Activated T-helper 1 cell treated with anti-CD3 and anti-CD28 coated beads, Interleukin-12 subunit alpha, Interleukin-12 subunit beta, Interleukin-2, Interleukin-4 antibody, amounts not matched to agents 30 ng/mL and 10 ng/mL and 1 ng/mL, durations not matched to agents 14 hours and 24 hours and 36 hours (primary cell): Measurements from ENCODE around the gene MMADHC. TPM values are rescaled to one million over a fixed set of nuclear protein-coding genes. Genes with fewer than 3 reads are reported as not detected.
"Not testable (repeated sequence)": the region's sequence is repeated elsewhere in the genome, so short reads cannot be mapped to it uniquely, and the experiment has no call there.

Experiments used
- DNase-seq: peaks from one replicate; pipeline ENCODE4 v3.0.0; 2021; ENCODE audit warnings: low spot score
- H3K27ac Mint-ChIP-seq: one replicate; pipeline ENCODE4 v1.8.0; 2021; ENCODE audit warnings: mild to moderate bottlenecking, mixed read lengths
- H3K27me3 Mint-ChIP-seq: one replicate; pipeline ENCODE4 v1.8.0; 2022; ENCODE audit warnings: mild to moderate bottlenecking, moderate library complexity, mixed read lengths; ENCODE audit not compliant: insufficient read depth
- H3K36me3 Mint-ChIP-seq: one replicate; pipeline ENCODE4 v1.8.0; 2021; ENCODE audit warnings: low read depth, mixed read lengths
- H3K4me1 Mint-ChIP-seq: one replicate; pipeline ENCODE4 v1.8.0; 2021; ENCODE audit warnings: low read depth, mixed read lengths
- H3K4me3 Mint-ChIP-seq: one replicate; pipeline ENCODE4 v1.8.0; 2021; ENCODE audit warnings: mild to moderate bottlenecking, moderate library complexity, mixed read lengths
- H3K9me3 Mint-ChIP-seq: one replicate; pipeline ENCODE4 v1.8.0; 2021; ENCODE audit warnings: mixed read lengths
- intact Hi-C: fragments of 100-400 bp; cut with micrococcal nuclease; formaldehyde crosslinking; loops from one replicate; pipeline ENCODE4 v1.15.1; 2024
- total RNA-seq: library from RNA; stranded (reverse); gene quantifications from 2 replicates; pipeline ENCODE4 v1.2.3, GENCODE V29; 2022

MMADHC gene
- total RNA-seq, 1 donor from 2014 or later, result 129 TPM

- Mint-ChIP-seq H3K27ac (no peak overlapping the region), H3K36me3 (peaks cover 32% of the 10 kb centered on the region), H3K9me3 (peaks cover 3% of the 10 kb centered on the region), H3K27me3 (peaks cover 7% of the 10 kb centered on the region), H3K4me1 (peaks cover 49% of the 10 kb centered on the region), H3K4me3 (peak overlapping the region; percentile 97)
- intact Hi-C loops, result loop anchor here (2.0 to 10.0 kb wide), 6 partner anchors 1061 to 1841 kb away; partner anchors contain the start of genes NMI, RBM43 and RIF1
- no peak for DNase-seq
Observed at GRCh38 chr2:149586063-149586462, 1.5 kb downstream of the MMADHC start.

- peaks cover 36% of the 10 kb centered on the region for H3K36me3 Mint-ChIP-seq
- no peak overlapping the region for H3K27ac Mint-ChIP-seq
Observed at GRCh38 chr2:149585166-149585885, 2.2 kb downstream of the MMADHC start.

DNA sequence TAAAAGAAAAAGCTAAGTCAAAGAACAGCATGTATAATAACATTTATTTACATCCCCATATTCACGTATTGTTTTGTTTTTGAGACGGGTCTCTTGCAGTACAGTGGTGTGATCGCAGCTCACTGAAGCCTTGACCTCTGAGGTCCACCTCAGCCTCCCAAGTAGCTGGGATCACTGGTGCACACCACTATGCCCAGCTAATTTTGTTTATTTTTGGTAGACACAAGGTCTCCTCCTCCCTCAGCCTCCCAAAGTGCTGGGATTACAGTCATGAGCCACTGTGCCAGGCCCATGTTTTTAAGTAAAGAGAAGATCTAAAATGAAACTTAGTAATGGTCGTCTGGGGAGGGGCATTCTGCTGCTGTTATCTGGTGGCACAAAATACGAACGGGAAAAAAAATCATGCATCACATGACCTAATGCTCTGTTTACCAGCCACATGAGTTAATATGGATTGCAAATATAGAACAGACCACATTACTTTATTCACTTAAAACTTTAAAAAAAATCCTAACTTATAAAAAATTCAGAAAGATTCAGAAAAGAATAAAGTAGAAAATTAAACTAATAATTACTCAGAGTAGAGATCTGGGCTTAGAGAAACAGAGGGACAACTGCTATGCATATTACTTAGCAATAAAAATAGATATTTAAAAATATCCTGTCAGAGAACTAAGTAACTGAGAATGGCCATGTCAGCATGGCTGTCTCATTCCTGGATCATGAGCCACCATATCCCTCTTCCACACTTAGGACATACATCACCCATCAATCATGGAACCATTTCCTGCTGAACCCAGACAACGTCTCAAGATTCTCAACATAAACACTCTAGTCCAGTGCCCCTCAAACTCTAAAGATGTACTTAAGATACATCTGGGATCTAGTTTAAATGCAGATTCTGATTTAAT lies 7.3 kb downstream of the MMADHC start:
- intact Hi-C loops, result loop anchor here (10.0 kb wide), 1 partner anchor 1055 kb away; no protein-coding TSS in a partner anchor
- Mint-ChIP-seq H3K9me3 (no peaks in the 10 kb centered on the region), H3K27me3 (no peaks in the 10 kb centered on the region), H3K4me3 (no peak overlapping the region), H3K27ac (peak overlapping the region; percentile 23), H3K36me3 (peaks cover 46% of the 10 kb centered on the region), H3K4me1 (peaks cover 46% of the 10 kb centered on the region)
- no peak for DNase-seq

More at GRCh38 chr2:149585166-149585885, 2.2 kb downstream of the MMADHC start:
- intact Hi-C loops, result loop anchor here (5.0 to 10.0 kb wide), 5 partner anchors 1061 to 1842 kb away; partner anchors contain the start of genes NMI and RIF1
- Mint-ChIP-seq H3K4me1 (peaks cover 53% of the 10 kb centered on the region), H3K4me3 (peak overlapping the region; percentile 97), H3K9me3 (peaks cover 3% of the 10 kb centered on the region), H3K27me3 (peaks cover 6% of the 10 kb centered on the region)
- no peak for DNase-seq

- peaks cover 37% of the 10 kb centered on the region for H3K36me3 Mint-ChIP-seq
- no peak overlapping the region for H3K4me3 Mint-ChIP-seq
- H3K9me3 Mint-ChIP-seq, result no peaks in the 10 kb centered on the region
- H3K4me1 Mint-ChIP-seq, result peaks cover 26% of the 10 kb centered on the region
- H3K27ac Mint-ChIP-seq, result no peak overlapping the region
- no peak for DNase-seq
- H3K27me3 Mint-ChIP-seq, result no peaks in the 10 kb centered on the region
- intact Hi-C loops, result no loop called here
Observed at GRCh38 chr2:149577269-149577668, 10.3 kb downstream of the MMADHC start.

- H3K9me3 Mint-ChIP-seq, result no peaks in the 10 kb centered on the region
- intact Hi-C loops, result no loop called here
- no peak overlapping the region for H3K4me3 Mint-ChIP-seq
- peaks cover 31% of the 10 kb centered on the region for H3K36me3 Mint-ChIP-seq
- H3K4me1 Mint-ChIP-seq, result peaks cover 20% of the 10 kb centered on the region
- H3K27ac Mint-ChIP-seq, result no peak overlapping the region
- DNase-seq, result no peak
- no peaks in the 10 kb centered on the region for H3K27me3 Mint-ChIP-seq
Observed at GRCh38 chr2:149575752-149576151, 11.8 kb downstream of the MMADHC start.

DNA sequence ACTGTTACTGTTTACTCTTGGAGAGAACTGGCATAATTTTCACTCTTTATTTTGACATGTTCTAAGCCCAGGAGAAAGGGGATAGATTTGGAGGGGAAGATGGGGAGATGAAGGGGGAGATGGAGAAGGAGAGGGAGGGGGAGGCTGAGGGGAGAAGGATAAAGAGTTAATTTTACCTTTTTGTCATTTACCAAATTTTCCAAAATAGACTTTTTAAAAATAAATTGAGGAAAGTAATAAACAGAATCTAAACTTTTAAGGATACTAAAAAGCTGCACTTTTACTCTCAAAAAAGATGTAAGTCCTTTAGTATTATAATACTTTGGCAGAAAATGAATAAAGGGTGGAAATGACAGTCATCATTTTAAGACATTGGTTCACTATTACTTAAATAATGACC lies 12.3 kb downstream of the MMADHC start:
- Mint-ChIP-seq H3K4me3 (no peak overlapping the region), H3K4me1 (peaks cover 16% of the 10 kb centered on the region), H3K36me3 (peaks cover 28% of the 10 kb centered on the region), H3K9me3 (no peaks in the 10 kb centered on the region), H3K27ac (no peak overlapping the region), H3K27me3 (no peaks in the 10 kb centered on the region)
- intact Hi-C loops, result no loop called here
- no peak for DNase-seq

DNA sequence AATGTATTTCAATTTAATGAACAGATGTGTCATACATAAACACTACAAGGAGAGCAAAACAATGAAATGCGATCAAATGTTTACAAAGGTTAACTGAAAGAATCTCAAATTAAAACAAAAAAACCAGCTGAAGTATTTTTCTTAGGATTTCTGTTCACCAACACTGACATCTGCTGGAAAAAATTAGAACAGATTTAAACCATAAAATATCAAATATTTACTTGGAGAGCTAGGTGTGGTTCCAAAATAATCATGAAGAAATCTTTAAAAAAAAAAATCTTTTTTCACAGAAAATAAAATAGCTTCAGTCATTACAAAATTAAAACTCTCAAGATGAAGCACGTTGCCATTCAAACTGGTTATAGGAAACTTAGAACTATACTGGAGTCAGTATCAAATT lies 13.8 kb downstream of the MMADHC start:
- Mint-ChIP-seq H3K9me3 (no peaks in the 10 kb centered on the region), H3K4me3 (no peak overlapping the region), H3K4me1 (peaks cover 9% of the 10 kb centered on the region), H3K36me3 (peaks cover 31% of the 10 kb centered on the region), H3K27me3 (no peaks in the 10 kb centered on the region), H3K27ac (no peak overlapping the region)
- intact Hi-C loops, result no loop called here
- no peak for DNase-seq

DNA sequence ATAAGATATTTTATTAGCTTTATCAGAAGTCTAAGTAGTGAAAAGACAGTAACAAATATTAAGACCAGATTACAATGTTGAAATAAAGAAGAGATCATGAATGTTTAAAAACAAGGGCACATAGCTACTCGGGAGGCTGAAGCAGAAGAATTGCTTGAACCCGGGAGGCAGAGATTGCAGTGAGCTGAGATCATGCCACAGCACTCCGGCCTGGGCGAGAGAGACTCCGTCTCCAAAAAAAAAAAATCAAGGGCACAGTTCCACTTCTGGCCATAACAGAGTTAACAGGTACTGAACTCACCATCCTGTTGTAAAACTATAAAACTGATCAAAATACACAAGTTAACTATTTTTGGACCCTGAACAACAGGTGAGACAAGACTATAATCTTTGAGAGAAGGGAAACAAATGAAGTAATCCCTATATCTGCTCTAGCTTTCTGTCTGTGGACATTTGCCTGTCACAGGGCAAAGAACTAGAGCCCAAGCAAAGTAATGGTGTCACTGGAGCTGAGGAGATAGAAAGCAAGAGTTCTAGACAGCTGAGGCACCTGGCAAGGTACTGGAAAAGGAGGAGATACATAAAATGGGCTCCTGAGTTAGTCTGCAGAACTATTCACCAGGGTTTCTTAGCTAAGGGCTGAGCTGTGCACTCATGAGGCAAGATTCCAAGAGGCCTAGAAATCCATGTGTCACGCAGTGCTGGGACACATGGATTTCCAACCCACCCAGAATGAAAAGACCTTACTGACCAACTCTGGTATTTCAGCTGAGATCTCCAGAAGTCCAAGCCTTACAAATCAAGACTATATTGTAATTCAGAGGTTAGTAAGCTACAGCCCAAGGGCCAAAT lies 15.2 kb downstream of the MMADHC start:
- DNase-seq, result no peak
- no peaks in the 10 kb centered on the region for H3K9me3 Mint-ChIP-seq
- no peaks in the 10 kb centered on the region for H3K4me1 Mint-ChIP-seq
- H3K4me3 Mint-ChIP-seq, result no peak overlapping the region
- no peak overlapping the region for H3K27ac Mint-ChIP-seq
- intact Hi-C loops, result no loop called here
- peaks cover 31% of the 10 kb centered on the region for H3K36me3 Mint-ChIP-seq
- H3K27me3 Mint-ChIP-seq, result no peaks in the 10 kb centered on the region

DNA sequence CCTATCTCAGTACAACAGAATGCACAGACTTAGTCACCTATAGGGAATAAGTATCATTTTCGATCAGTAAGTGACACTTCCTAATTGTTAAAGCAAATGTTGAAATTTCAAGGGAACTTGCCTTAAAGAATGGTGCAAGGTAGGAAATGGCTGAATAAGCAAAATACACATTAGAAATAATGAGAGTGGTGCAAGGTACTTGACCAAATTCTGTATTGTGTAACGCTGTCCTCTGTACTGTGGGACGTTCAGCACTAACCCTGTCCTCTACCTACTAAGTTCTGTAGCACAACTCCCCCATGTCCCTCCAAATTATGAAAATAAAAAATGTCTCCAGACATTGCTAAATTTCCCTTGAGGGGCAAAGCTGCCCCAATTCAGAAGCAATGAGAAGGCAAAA lies 19.4 kb downstream of the MMADHC start:
- H3K27ac Mint-ChIP-seq, result no peak overlapping the region
- no peak for DNase-seq
- intact Hi-C loops, result loop anchor here (10.0 kb wide), 1 partner anchor 133 kb away; no protein-coding TSS in a partner anchor
- no peaks in the 10 kb centered on the region for H3K27me3 Mint-ChIP-seq
- H3K4me3 Mint-ChIP-seq, result no peak overlapping the region
- H3K36me3 Mint-ChIP-seq, result peaks cover 31% of the 10 kb centered on the region
- no peaks in the 10 kb centered on the region for H3K4me1 Mint-ChIP-seq
- no peaks in the 10 kb centered on the region for H3K9me3 Mint-ChIP-seq

DNA sequence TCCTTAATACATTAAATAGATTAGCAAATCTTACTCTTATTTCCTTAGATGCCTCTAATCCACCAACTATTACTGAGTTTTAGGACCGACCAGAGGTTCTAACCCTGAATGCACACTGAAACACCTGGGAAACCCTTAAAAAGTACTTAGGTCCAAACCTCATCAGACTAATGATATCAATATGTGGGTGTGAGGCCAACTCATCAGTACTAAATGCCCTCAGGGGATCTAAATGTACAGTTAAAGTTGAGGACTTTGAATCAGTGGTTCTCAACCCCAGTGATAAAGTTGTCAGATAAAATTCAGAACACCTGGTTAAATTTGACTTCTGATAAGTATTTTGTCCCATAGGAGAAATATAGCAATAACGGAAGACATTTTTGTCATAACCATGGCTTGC lies 20.9 kb downstream of the MMADHC start:
- no peaks in the 10 kb centered on the region for H3K27me3 Mint-ChIP-seq
- DNase-seq, result no peak
- H3K9me3 Mint-ChIP-seq, result no peaks in the 10 kb centered on the region
- intact Hi-C loops, result loop anchor here (10.0 kb wide), 1 partner anchor 132 kb away; no protein-coding TSS in a partner anchor
- H3K36me3 Mint-ChIP-seq, result peaks cover 26% of the 10 kb centered on the region
- H3K27ac Mint-ChIP-seq, result no peak overlapping the region
- no peaks in the 10 kb centered on the region for H3K4me1 Mint-ChIP-seq
- H3K4me3 Mint-ChIP-seq, result no peak overlapping the region

DNA sequence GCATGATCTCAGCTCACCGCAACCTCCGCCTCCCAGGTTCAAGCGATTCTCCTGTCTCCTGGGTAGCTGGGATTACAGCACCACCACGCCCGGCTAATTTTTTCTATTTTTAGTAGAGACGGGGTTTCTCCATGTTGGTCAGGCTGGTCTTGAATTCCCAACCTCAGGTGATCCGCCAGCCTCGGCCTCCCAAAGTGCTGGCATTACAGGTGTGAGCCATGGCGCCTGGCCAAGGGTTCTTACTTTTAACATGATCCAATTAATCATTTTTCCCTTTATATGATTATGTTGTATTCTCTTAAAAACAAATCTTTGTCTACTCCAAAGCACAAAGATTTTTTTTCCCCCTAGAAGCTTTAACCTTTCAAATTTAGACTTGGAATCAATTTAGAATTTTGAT lies 21.9 kb downstream of the MMADHC start:
- not testable (repeated sequence) for H3K9me3 Mint-ChIP-seq, DNase-seq, H3K4me1 Mint-ChIP-seq, H3K4me3 Mint-ChIP-seq, H3K27ac Mint-ChIP-seq, H3K27me3 Mint-ChIP-seq
- H3K36me3 Mint-ChIP-seq, result peaks cover 26% of the 10 kb centered on the region
- intact Hi-C loops, result loop anchor here (10.0 kb wide), 1 partner anchor 131 kb away; no protein-coding TSS in a partner anchor

- Mint-ChIP-seq H3K9me3 (no peaks in the 10 kb centered on the region), H3K4me1 (no peaks in the 10 kb centered on the region), H3K27me3 (peaks cover 2% of the 10 kb centered on the region), H3K36me3 (peaks cover 26% of the 10 kb centered on the region), H3K27ac (no peak overlapping the region), H3K4me3 (no peak overlapping the region)
- no peak for DNase-seq
- intact Hi-C loops, result loop anchor here (10.0 kb wide), 1 partner anchor 130 kb away; no protein-coding TSS in a partner anchor
Observed at GRCh38 chr2:149564983-149565382, 22.6 kb downstream of the MMADHC start.
